Testis (tissue), 2 donors: ENCODE data around the gene TCN2.

Experiments used
- CTCF ChIP-seq, 3 experiments: fragments of 450-650 bp in 2 of 3; fragments of 200-600 bp in 1 of 3; sonication (generic) in 1 of 3; IDR thresholded peaks; one replicate each; pipeline ENCODE4 v1.5.1; 2016 to 2019; ENCODE audit warnings: antibody characterized with exemption in 3 of 3, mild to moderate bottlenecking in 2 of 3, moderate library complexity in 1 of 3
- POLR2A ChIP-seq: fragments of 450-650 bp; IDR thresholded peaks from one replicate; pipeline ENCODE4 v1.6.1; 2017; ENCODE audit warnings: antibody characterized with exemption, mild to moderate bottlenecking, moderate library complexity

GRCh38 chr22:30665266-30665665, 58.3 kb downstream of the TCN2 start:
- TF ChIP-seq CTCF (IDR thresholded peaks at IDR 0.05) (no peak), POLR2A (no peak)
